Measurements from ENCODE around the gene MAP3K9. TPM values are rescaled to one million over a fixed set of nuclear protein-coding genes. Genes with fewer than 3 reads are reported as not detected.

The MAP3K9 gene
- total and polyA plus RNA-seq, 9 of the 15 experiments (the other 6 are each of a cell fraction or from before 2014, with no cell fraction given) = 0.03 to 0.60 (median 0.36) TPM

GRCh38 chr14:70823281-70823680 is 14.0 kb upstream of the MAP3K9 start:
- H3K9ac ChIP-seq (ENCODE audit: insufficient read depth in 1 of 2, low read depth in 2 of 2, low read length in 2 of 2) = no peak overlapping the region
- H3K27ac ChIP-seq (ENCODE audit: extremely low read depth, low read depth, low read length) = no peak overlapping the region
- no peaks in the 10 kb centered on the region for H3K79me2 ChIP-seq (ENCODE audit: control insufficient read depth, insufficient read depth, low read length)
- ATAC-seq (no peak), DNase-seq (ENCODE audit: extremely low read depth in 1 of 4, low spot score in 3 of 4) (no peak), FAIRE-seq (no peak)
- POLR2A ChIA-PET = no interaction called here
- intact Hi-C loops (cut with micrococcal nuclease) = no loop called here
- peaks cover 6 to 8% of the 10 kb centered on the region in 2 experiments; a peak in 4 of 5 replicates for H3K27me3 ChIP-seq (ENCODE audit: control insufficient read depth in 2 of 2, insufficient read depth in 2 of 2, low read length in 2 of 2)
- H2AFZ ChIP-seq (ENCODE audit: low read depth, low read length) = no peak overlapping the region
- CTCF ChIA-PET (ENCODE audit: low intra/inter-chr PET ratio) = no interaction called here
- H3K4me3 ChIP-seq = no peak overlapping the region
- in situ Hi-C loops (cut with MboI) = no loop called here
- no peaks in the 10 kb centered on the region for H3K9me3 ChIP-seq (replicated peaks; ENCODE audit: control insufficient read depth, insufficient read depth, low read depth, low read length)
- H4K20me1 ChIP-seq (replicated peaks; ENCODE audit: control insufficient read depth, insufficient read depth, low read length) = no peaks in the 10 kb centered on the region
- no peak overlapping the region for H3K4me2 ChIP-seq (ENCODE audit: insufficient read depth, low read length)
- peaks cover 0 to 8% of the 10 kb centered on the region in 2 experiments; a peak in 2 of 5 replicates for H3K4me1 ChIP-seq (replicated peaks in 1 of 2; ENCODE audit: control insufficient read depth in 2 of 2, insufficient read depth in 2 of 2, low read length in 2 of 2)
- no peaks in the 10 kb centered on the region for H3K36me3 ChIP-seq (ENCODE audit: control insufficient read depth, insufficient read depth, low read length)
- no peaks in the 10 kb centered on the region for H3K9me1 ChIP-seq (ENCODE audit: control insufficient read depth, insufficient read depth, low read length)
- no TSS peak for BruUV-seq (replicated peaks)
- WGBS (ENCODE audit: insufficient coverage, low coverage, missing lambda C conversion rate) = 6% methylated on average over 4 of the region's 4 CpGs
- TF ChIP-seq KLF10 (CRISPR knock-in tag; IDR thresholded peaks at IDR 0.05) = no peak
- TF ChIP-seq TEAD1 (CRISPR knock-in tag; IDR thresholded peaks at IDR 0.05) = no peak
- no peak for TF ChIP-seq ZNF778 (CRISPR knock-in tag; IDR thresholded peaks at IDR 0.05)
- no peak for TF ChIP-seq ZBTB8A (IDR thresholded peaks at IDR 0.05; ENCODE audit: partially characterized antibody)
- no peak for TF ChIP-seq CHD7 (IDR thresholded peaks at IDR 0.05; ENCODE audit: low read depth, low read length)
- no peak for TF ChIP-seq CHD4 (IDR thresholded peaks at IDR 0.05; ENCODE audit: insufficient read depth, insufficient replicate concordance, low read depth, low read length, poor library complexity, severe bottlenecking)
- TF ChIP-seq CBX1 (IDR thresholded peaks at IDR 0.05; ENCODE audit: low read depth) = no peak
- TF ChIP-seq POLR2A (conservative IDR thresholded peaks at IDR 0.05) = no peak
- no peak for TF ChIP-seq NFATC3 (IDR thresholded peaks at IDR 0.05)
- TF ChIP-seq ZNF431 (CRISPR knock-in tag; IDR thresholded peaks at IDR 0.05) = no peak
- TF ChIP-seq NRF1 (conservative IDR thresholded peaks at IDR 0.05 in 1 of 2, IDR thresholded peaks at IDR 0.05 in 1 of 2) = no peak
- no peak for TF ChIP-seq HNRNPK (IDR thresholded peaks at IDR 0.05; ENCODE audit: low read depth, low read length, poor library complexity, severe bottlenecking)
- no peak for TF ChIP-seq HDGF (IDR thresholded peaks at IDR 0.05)
- TF ChIP-seq CBFA2T2 (conservative IDR thresholded peaks at IDR 0.05) = no peak
